ENCODE measurements around the gene BGN. TPM values are rescaled to one million over a fixed set of nuclear protein-coding genes. Genes with fewer than 3 reads are reported as not detected.

Gene BGN
- total RNA-seq, 3 donors from 2014 or later = 0.13 to 0.30 (median 0.16) TPM

DNA sequence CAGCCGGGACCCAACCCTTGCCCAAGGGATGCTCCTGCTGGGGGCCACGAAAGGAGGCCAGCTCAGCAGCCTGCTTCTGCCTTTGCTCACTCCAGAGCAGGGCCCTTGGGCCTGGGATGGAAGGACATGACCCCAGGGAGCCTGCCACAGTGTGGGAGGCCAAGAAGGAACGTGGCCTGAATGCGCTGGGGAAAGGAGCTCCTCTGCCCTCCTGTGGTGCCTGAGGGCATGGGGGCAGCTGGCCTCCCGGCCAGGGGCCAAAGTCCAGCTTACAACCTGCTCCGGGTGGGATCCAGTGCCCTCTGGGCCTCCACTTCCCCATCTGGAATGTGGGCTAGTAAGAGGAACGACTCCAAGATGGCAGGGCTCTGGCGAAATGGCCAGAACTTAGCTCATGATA, 20.7 kb downstream of the BGN start:
- H3K27me3 Mint-ChIP-seq (ENCODE audit: low read depth) = peaks cover 25% of the 10 kb centered on the region
- no peak overlapping the region for H3K4me3 Mint-ChIP-seq
- H3K4me1 Mint-ChIP-seq (ENCODE audit: low read depth) = peaks cover 7% of the 10 kb centered on the region
- no peak for DNase-seq
- no peak for ATAC-seq
- H3K9me3 Mint-ChIP-seq = no peaks in the 10 kb centered on the region
- no peaks in the 10 kb centered on the region for H3K36me3 Mint-ChIP-seq (ENCODE audit: insufficient read depth)

DNA sequence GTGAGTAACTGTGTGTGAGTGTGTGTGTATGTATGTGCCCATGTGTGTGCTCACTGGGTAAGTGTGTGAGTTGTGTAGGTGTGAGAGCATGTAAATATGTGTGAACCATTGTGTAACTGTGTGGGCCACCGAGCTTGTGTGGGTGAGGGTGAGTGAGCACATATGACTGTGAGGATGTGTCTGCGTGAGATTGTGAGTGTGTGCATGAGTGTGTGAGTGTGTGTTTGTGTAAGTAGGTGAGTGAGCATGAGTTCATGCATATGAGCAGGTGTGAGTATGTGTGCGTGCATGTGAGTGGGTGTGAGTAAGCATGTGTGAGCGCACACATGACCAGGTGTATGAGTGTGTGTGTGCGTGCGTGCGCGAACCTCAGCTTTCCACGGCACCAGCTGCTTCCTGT, 21.3 kb downstream of the BGN start:
- H3K4me1 Mint-ChIP-seq (ENCODE audit: low read depth) = peaks cover 7% of the 10 kb centered on the region
- H3K27me3 Mint-ChIP-seq (ENCODE audit: low read depth) = peaks cover 26% of the 10 kb centered on the region
- H3K4me3 Mint-ChIP-seq = no peak overlapping the region
- ATAC-seq (no peak), DNase-seq (no peak)
- H3K36me3 Mint-ChIP-seq (ENCODE audit: insufficient read depth) = no peaks in the 10 kb centered on the region
- no peaks in the 10 kb centered on the region for H3K9me3 Mint-ChIP-seq

DNA sequence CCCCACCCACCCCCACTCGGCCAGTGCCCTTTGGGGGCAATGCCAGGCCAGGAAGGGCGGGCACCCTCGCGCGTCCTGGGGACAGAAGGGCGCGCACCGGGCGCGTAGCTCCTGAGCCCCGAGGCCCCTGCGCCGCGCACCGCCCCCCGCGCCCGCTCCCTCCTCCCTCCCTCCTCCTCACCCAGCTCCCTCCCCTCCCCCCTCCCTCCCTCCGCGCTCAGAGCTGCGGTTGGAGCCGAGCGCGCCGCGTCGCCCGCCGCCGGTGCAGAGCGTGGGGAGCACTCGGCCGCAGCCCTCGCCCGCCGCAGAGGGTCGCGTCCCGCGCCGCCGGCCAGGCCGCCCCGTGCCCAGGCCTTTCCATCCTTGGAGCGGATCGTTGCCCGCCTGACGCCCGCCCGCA, 22.6 kb downstream of the BGN start, which contains the start of gene ATP2B3:
Gene ATP2B3 (plus strand): TSS at position 220 of the 400 bp plus-strand sequence. CDS start 18,606 bp downstream, outside the sequence.
- H3K27me3 Mint-ChIP-seq (ENCODE audit: low read depth) = peaks cover 28% of the 10 kb centered on the region
- ATAC-seq (no peak), DNase-seq (no peak)
- no peaks in the 10 kb centered on the region for H3K36me3 Mint-ChIP-seq (ENCODE audit: insufficient read depth)
- no peaks in the 10 kb centered on the region for H3K9me3 Mint-ChIP-seq
- H3K4me3 Mint-ChIP-seq = no peak within 1 kb of the TSS
- peaks cover 7% of the 10 kb centered on the region for H3K4me1 Mint-ChIP-seq (ENCODE audit: low read depth)

DNA sequence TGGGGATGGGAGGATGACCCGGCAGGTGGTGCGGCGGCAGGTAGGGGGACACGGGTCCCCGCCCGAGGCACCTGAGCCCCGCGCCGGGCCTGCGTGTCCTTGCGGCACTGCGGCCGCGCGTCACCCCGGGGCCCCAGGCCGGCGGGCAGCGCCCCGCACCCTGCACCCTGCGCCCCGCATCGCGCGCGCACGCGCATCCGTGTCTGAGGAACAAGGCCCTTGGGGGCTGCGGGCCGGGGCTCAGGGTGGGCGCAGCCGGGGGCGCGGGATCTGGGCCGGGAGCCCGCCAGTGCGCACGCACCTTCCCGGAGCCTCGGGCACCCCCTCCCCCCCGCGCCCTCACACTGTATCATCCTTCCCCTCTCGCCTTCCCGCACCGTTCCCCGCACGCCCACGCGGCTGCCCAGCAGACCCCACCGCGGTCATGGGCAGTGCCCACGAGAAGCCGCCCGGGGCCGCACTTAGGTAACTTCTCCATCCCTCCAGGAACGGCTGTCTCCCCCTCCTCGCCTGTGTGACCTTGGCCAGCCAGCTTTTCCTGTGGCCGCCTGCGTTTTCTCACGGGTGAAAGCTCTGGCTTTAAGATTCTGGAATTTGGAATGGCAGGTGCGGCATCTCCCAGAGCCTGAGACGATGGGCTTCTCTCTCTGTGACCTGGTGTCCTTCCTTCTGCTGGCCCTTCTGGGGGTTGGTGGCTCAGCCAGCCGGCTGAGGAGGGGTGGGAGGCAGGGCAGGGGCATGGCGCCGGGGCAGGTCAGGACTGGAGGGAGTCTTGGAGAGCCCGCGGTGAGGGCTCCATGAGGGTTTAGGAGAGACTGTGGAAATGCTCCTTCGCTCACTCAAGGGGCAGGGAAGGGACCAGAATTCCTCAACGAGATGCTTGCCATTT, 23.4 kb downstream of the BGN start:
- DNase-seq (no peak), ATAC-seq (no peak)
- Mint-ChIP-seq H3K9me3 (no peaks in the 10 kb centered on the region), H3K36me3 (ENCODE audit: insufficient read depth) (no peaks in the 10 kb centered on the region), H3K27me3 (ENCODE audit: low read depth) (peaks cover 28% of the 10 kb centered on the region), H3K4me1 (ENCODE audit: low read depth) (peaks cover 7% of the 10 kb centered on the region), H3K4me3 (no peak overlapping the region)

GRCh38 chrX:153519569-153520286, 24.9 kb downstream of the BGN start:
- Mint-ChIP-seq H3K4me3 (no peak overlapping the region), H3K9me3 (no peaks in the 10 kb centered on the region), H3K36me3 (ENCODE audit: insufficient read depth) (no peaks in the 10 kb centered on the region), H3K4me1 (ENCODE audit: low read depth) (peaks cover 7% of the 10 kb centered on the region), H3K27me3 (ENCODE audit: low read depth) (peaks cover 30% of the 10 kb centered on the region)
- no peak for ATAC-seq
- no peak for DNase-seq

DNA sequence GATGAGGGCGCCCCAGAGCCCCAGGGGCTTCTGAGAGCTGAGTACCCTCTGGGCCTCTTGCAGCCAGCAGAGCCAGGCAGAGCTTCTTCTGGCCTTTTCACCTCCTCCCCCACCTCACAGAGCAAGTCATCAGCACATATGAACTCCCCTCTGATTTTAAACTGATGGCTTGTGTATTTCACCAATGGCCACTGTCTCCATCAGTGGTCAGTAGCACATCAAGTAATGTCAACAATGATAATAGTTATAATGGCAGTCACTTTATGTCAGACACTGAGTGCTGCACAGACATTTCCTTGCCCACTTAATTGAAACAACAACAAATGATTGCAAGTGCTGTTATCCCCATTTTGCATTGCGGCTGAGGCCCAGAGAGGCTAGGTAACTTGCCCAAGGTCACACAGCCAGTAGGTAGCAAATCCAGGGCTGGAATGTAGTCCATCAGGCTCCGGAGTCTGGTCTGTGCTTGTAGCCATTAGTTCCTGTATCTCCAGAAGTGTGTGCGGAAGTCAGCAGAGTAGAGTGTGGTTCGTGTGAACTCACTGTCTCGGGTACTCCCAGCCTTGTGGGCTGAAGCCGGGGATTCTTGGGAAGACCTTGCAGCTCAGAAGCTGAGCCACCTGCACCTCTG, 25.6 kb downstream of the BGN start:
- H3K36me3 Mint-ChIP-seq (ENCODE audit: insufficient read depth) = no peaks in the 10 kb centered on the region
- H3K27me3 Mint-ChIP-seq (ENCODE audit: low read depth) = peaks cover 30% of the 10 kb centered on the region
- H3K4me3 Mint-ChIP-seq = no peak overlapping the region
- peaks cover 7% of the 10 kb centered on the region for H3K4me1 Mint-ChIP-seq (ENCODE audit: low read depth)
- DNase-seq (no peak), ATAC-seq (no peak)
- H3K9me3 Mint-ChIP-seq = no peaks in the 10 kb centered on the region

- Mint-ChIP-seq H3K36me3 (ENCODE audit: insufficient read depth) (no peaks in the 10 kb centered on the region), H3K4me3 (no peak overlapping the region), H3K9me3 (no peaks in the 10 kb centered on the region), H3K4me1 (ENCODE audit: low read depth) (peaks cover 4% of the 10 kb centered on the region), H3K27me3 (ENCODE audit: low read depth) (peaks cover 26% of the 10 kb centered on the region)
- DNase-seq = no peak
- no peak for ATAC-seq
These were observed 26.3 kb downstream of the BGN start for GRCh38 chrX:153521034-153521433.

DNA sequence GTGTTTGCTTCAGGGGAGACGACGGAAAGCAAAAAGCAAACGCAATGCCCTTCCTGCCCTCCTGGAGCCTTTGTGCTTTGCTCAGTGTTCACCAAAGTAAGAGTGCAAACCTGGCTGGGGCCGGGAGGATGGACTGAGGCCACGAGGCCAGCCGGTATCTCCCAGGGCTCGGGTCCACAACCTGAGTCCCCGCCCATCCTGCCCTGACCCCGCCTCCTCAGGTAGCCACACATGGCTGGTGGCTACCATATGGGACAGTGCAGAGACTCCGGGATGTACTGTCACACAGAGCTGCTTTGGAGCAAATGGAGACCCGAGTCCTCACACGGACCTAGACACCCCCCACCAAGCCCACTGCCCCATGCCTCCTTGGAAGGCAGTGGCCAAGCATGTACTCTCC, 27.5 kb downstream of the BGN start:
- Mint-ChIP-seq H3K4me1 (ENCODE audit: low read depth) (peaks cover 3% of the 10 kb centered on the region), H3K4me3 (no peak overlapping the region), H3K9me3 (no peaks in the 10 kb centered on the region), H3K36me3 (ENCODE audit: insufficient read depth) (no peaks in the 10 kb centered on the region), H3K27me3 (ENCODE audit: low read depth) (peaks cover 22% of the 10 kb centered on the region)
- DNase-seq = no peak
- ATAC-seq = no peak

GRCh38 chrX:153523269-153523668, 28.5 kb downstream of the BGN start:
- no peak for ATAC-seq
- Mint-ChIP-seq H3K4me1 (ENCODE audit: low read depth) (peaks cover 2% of the 10 kb centered on the region), H3K27me3 (ENCODE audit: low read depth) (peaks cover 20% of the 10 kb centered on the region), H3K9me3 (no peaks in the 10 kb centered on the region), H3K36me3 (ENCODE audit: insufficient read depth) (no peaks in the 10 kb centered on the region), H3K4me3 (no peak overlapping the region)
- no peak for DNase-seq

- Mint-ChIP-seq H3K9me3 (no peaks in the 10 kb centered on the region), H3K27me3 (ENCODE audit: low read depth) (peaks cover 13% of the 10 kb centered on the region), H3K4me1 (ENCODE audit: low read depth) (no peaks in the 10 kb centered on the region), H3K36me3 (ENCODE audit: insufficient read depth) (no peaks in the 10 kb centered on the region), H3K4me3 (no peak overlapping the region)
- DNase-seq = no peak
- no peak for ATAC-seq
These were observed 29.5 kb downstream of the BGN start for GRCh38 chrX:153524234-153524633.

DNA sequence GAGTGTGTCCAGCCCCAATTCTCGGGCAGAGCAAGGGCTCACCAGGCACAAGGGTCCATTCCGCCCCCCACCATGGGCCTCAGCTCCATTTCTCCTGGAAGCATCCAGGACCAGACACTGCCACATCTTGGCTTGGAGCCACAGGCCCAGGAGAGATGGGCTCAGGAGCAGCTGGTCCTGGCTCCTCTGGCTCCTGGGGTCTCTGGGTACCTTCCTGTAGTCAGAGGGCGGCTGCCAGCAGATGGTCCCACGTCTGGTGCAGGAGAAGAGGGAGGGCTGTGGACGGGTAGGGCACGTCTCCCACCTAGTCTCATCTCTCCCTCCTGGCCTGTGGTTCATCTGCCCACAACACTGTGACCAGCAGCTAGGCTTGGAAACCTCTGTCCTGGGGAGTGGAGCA, 30.7 kb downstream of the BGN start:
- DNase-seq = no peak
- no peak for ATAC-seq
- Mint-ChIP-seq H3K9me3 (no peaks in the 10 kb centered on the region), H3K27me3 (ENCODE audit: low read depth) (peaks cover 6% of the 10 kb centered on the region), H3K4me1 (ENCODE audit: low read depth) (no peaks in the 10 kb centered on the region), H3K4me3 (no peak overlapping the region), H3K36me3 (ENCODE audit: insufficient read depth) (no peaks in the 10 kb centered on the region)

GRCh38 chrX:153526042-153526441, 31.3 kb downstream of the BGN start:
- no peak for ATAC-seq
- Mint-ChIP-seq H3K36me3 (ENCODE audit: insufficient read depth) (no peaks in the 10 kb centered on the region), H3K27me3 (ENCODE audit: low read depth) (peaks cover 5% of the 10 kb centered on the region), H3K9me3 (no peaks in the 10 kb centered on the region), H3K4me3 (no peak overlapping the region), H3K4me1 (ENCODE audit: low read depth) (no peaks in the 10 kb centered on the region)
- DNase-seq = no peak

GRCh38 chrX:153526801-153527200, 32.0 kb downstream of the BGN start:
- H3K4me1 Mint-ChIP-seq (ENCODE audit: low read depth) = no peaks in the 10 kb centered on the region
- peaks cover 2% of the 10 kb centered on the region for H3K27me3 Mint-ChIP-seq (ENCODE audit: low read depth)
- DNase-seq (no peak), ATAC-seq (no peak)
- no peaks in the 10 kb centered on the region for H3K36me3 Mint-ChIP-seq (ENCODE audit: insufficient read depth)
- no peaks in the 10 kb centered on the region for H3K9me3 Mint-ChIP-seq
- no peak overlapping the region for H3K4me3 Mint-ChIP-seq

GRCh38 chrX:153527208-153527607, 32.4 kb downstream of the BGN start:
- DNase-seq (no peak), ATAC-seq (no peak)
- no peaks in the 10 kb centered on the region for H3K36me3 Mint-ChIP-seq (ENCODE audit: insufficient read depth)
- H3K27me3 Mint-ChIP-seq (ENCODE audit: low read depth) = peaks cover 2% of the 10 kb centered on the region
- no peaks in the 10 kb centered on the region for H3K9me3 Mint-ChIP-seq
- no peak overlapping the region for H3K4me3 Mint-ChIP-seq
- no peaks in the 10 kb centered on the region for H3K4me1 Mint-ChIP-seq (ENCODE audit: low read depth)

Measured in activated T-cell treated with anti-CD3 and anti-CD28 coated beads, Interleukin-2, amount 50 U/mL, for 4 hours (primary cell).